GM19467 (cell line): Measurements from ENCODE around the gene HM13.
A peak's percentile ranks its signal among the peaks of the same experiment; 100 is the strongest.
"Not testable (repeated sequence)": the region's sequence is repeated elsewhere in the genome, so short reads cannot be mapped to it uniquely, and the experiment has no call there.

ENCODE experiments used
- ATAC-seq: cut with Tn5 transposase; IDR thresholded peaks from one replicate; pipeline ENCODE4 v1.9.1; 2021; ENCODE audit warnings: mild to moderate bottlenecking, moderate library complexity; ENCODE audit not compliant: unreplicated experiment

HM13 gene

GRCh38 chr20:31579941-31580651 is 65.9 kb downstream of the HM13 start:
- not testable (repeated sequence) for ATAC-seq

- no peak for ATAC-seq
Measured at GRCh38 chr20:31580706-31581105, 66.5 kb downstream of the HM13 start.

- no peak for ATAC-seq
Measured at GRCh38 chr20:31581391-31581790, 67.1 kb downstream of the HM13 start.

GRCh38 chr20:31587545-31588389 is 73.5 kb downstream of the HM13 start:
- no peak for ATAC-seq

- no peak for ATAC-seq
Measured at GRCh38 chr20:31590717-31591225, 76.5 kb downstream of the HM13 start.

- ATAC-seq: no peak
Measured at GRCh38 chr20:31593221-31594001, 79.2 kb downstream of the HM13 start.

- ATAC-seq: no peak
Measured at GRCh38 chr20:31594002-31594557, 79.8 kb downstream of the HM13 start.

- no peak for ATAC-seq
Measured at GRCh38 chr20:31594558-31595379, 80.5 kb downstream of the HM13 start.

GRCh38 chr20:31595380-31595653 is 81.1 kb downstream of the HM13 start:
- ATAC-seq: no peak

GRCh38 chr20:31595654-31596411 is 81.6 kb downstream of the HM13 start:
- ATAC-seq: no peak

GRCh38 chr20:31596412-31596715 is 82.1 kb downstream of the HM13 start:
- not testable (repeated sequence) for ATAC-seq

- ATAC-seq: no peak
Measured at GRCh38 chr20:31596831-31597480, 82.7 kb downstream of the HM13 start.

- no peak for ATAC-seq
Measured at GRCh38 chr20:31597481-31597855, 83.2 kb downstream of the HM13 start.

- ATAC-seq: no peak
Measured at GRCh38 chr20:31602431-31602778, 88.2 kb downstream of the HM13 start.

- ATAC-seq: no peak
Measured at GRCh38 chr20:31602779-31603441, 88.7 kb downstream of the HM13 start.

- peak; percentile 51 for ATAC-seq
Measured at GRCh38 chr20:31603822-31604566, 89.8 kb downstream of the HM13 start.

GRCh38 chr20:31604567-31605030 is 90.4 kb downstream of the HM13 start:
- no peak for ATAC-seq
